Spleen (tissue), 7 donors: ENCODE data around the gene EFNA3.

Experiments used
- POLR2A ChIP-seq, 3 donors: fragments of 450-650 bp; IDR thresholded peaks; one replicate each; pipeline ENCODE4 v1.5.1; 2017; ENCODE audit warnings: antibody characterized with exemption in 3 of 3, mild to moderate bottlenecking in 1 of 3
- POLR2AphosphoS5 ChIP-seq, 3 donors: sonication (generic); formaldehyde crosslinking; IDR thresholded peaks; one replicate each; pipeline ENCODE4 v1.5.1; 2017; ENCODE audit warnings: antibody characterized with exemption in 3 of 3
- TF ChIP-seq, protein P1 (sequence below), 11 experiments: fragments of 200-600 bp in 7 of 11; fragments of 450-650 bp in 4 of 11; sonication (generic) in 4 of 11; IDR thresholded peaks in 8 of 11; conservative IDR thresholded peaks in 3 of 11; 1 replicate in 7 of 11; 2 replicates in 4 of 11; pipeline versions ENCODE4 v1.4.0 to v1.8.0; 2016 to 2021; ENCODE audit warnings: antibody characterized with exemption in 11 of 11, inconsistent platforms in 4 of 11, mild to moderate bottlenecking in 1 of 11
- donor health status: DM: no; HTN: no; CAD: no; lungs with moderate emphysema.
- donor health status: DM: no; HTN: no; CAD: no.
- donor health status: DM: no; HTN: no; CAD: no.

GRCh38 chr1:155039308-155039669 lies 39.3 kb upstream of the EFNA3 start:
- no peak for TF ChIP-seq POLR2A (IDR thresholded peaks at IDR 0.05)
- TF ChIP-seq, protein P1, sequence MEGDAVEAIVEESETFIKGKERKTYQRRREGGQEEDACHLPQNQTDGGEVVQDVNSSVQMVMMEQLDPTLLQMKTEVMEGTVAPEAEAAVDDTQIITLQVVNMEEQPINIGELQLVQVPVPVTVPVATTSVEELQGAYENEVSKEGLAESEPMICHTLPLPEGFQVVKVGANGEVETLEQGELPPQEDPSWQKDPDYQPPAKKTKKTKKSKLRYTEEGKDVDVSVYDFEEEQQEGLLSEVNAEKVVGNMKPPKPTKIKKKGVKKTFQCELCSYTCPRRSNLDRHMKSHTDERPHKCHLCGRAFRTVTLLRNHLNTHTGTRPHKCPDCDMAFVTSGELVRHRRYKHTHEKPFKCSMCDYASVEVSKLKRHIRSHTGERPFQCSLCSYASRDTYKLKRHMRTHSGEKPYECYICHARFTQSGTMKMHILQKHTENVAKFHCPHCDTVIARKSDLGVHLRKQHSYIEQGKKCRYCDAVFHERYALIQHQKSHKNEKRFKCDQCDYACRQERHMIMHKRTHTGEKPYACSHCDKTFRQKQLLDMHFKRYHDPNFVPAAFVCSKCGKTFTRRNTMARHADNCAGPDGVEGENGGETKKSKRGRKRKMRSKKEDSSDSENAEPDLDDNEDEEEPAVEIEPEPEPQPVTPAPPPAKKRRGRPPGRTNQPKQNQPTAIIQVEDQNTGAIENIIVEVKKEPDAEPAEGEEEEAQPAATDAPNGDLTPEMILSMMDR (IDR thresholded peaks at IDR 0.05 in 8 of 11, conservative IDR thresholded peaks at IDR 0.05 in 3 of 11): no peak
- no peak for TF ChIP-seq POLR2AphosphoS5 (IDR thresholded peaks at IDR 0.05)
